GM12891 (cell line): ENCODE measurements around the gene ARL8A.

ENCODE experiments used
- PAX5 ChIP-seq: IDR thresholded peaks from 2 replicates; pipeline ENCODE4 v1.6.1; 2011; ENCODE audit warnings: low read length, moderate library complexity, mild to moderate bottlenecking; ENCODE audit not compliant: insufficient read depth, severe bottlenecking
- POLR2A ChIP-seq: IDR thresholded peaks from 2 replicates; pipeline ENCODE4 v1.6.1; 2011; ENCODE audit warnings: low read depth, low read length, control low read depth
- POLR2AphosphoS5 ChIP-seq: IDR thresholded peaks from 2 replicates; pipeline ENCODE4 v1.6.1; 2011; ENCODE audit warnings: low read depth, low read length, control low read depth
- SPI1 ChIP-seq: IDR thresholded peaks from 2 replicates; pipeline ENCODE4 v1.6.1; 2011; ENCODE audit warnings: low read depth, low read length, control low read depth
- TAF1 ChIP-seq: IDR thresholded peaks from 2 replicates; pipeline ENCODE4 v1.6.1; 2011; ENCODE audit warnings: low read depth, low read length, control low read depth

GRCh38 chr1:202189918-202190715 is 45.6 kb upstream of the ARL8A start:
- TF ChIP-seq PAX5 (no peak), POLR2A (no peak), SPI1 (no peak), POLR2AphosphoS5 (no peak), TAF1 (no peak)
